Chondrocyte (in vitro differentiated cells): ENCODE measurements around the gene TMEM183A. TPM values are rescaled to one million over a fixed set of nuclear protein-coding genes. Genes with fewer than 3 reads are reported as not detected.

Source experiments
- DNase-seq: peaks from one replicate; pipeline ENCODE4 v3.0.0; 2021; ENCODE audit warnings: mixed read lengths, low spot score
- H3K27ac Mint-ChIP-seq: one replicate; pipeline ENCODE4 v1.8.0; 2021; ENCODE audit warnings: mild to moderate bottlenecking, moderate library complexity, mixed read lengths; ENCODE audit not compliant: unreplicated experiment
- H3K27me3 Mint-ChIP-seq: 2 replicates; pipeline ENCODE4 v1.8.0; 2021; ENCODE audit warnings: low read depth, mixed read lengths
- H3K36me3 Mint-ChIP-seq: 2 replicates; pipeline ENCODE4 v1.8.0; 2021; ENCODE audit warnings: low read depth, mixed read lengths
- H3K4me1 Mint-ChIP-seq: 2 replicates; pipeline ENCODE4 v1.8.0; 2021; ENCODE audit warnings: low read depth, mild to moderate bottlenecking, mixed read lengths
- H3K4me3 Mint-ChIP-seq: one replicate; pipeline ENCODE4 v1.8.0; 2021; ENCODE audit warnings: mild to moderate bottlenecking, moderate library complexity, mixed read lengths; ENCODE audit not compliant: unreplicated experiment
- H3K9me3 Mint-ChIP-seq: 2 replicates; pipeline ENCODE4 v1.8.0; 2021; ENCODE audit warnings: low read depth, mixed read lengths
- CTCF ChIP-seq: fragments of 200-600 bp; sonication (generic); IDR thresholded peaks from 2 replicates; pipeline ENCODE4 v1.5.0; 2021; ENCODE audit warnings: antibody characterized with exemption, mild to moderate bottlenecking, moderate library complexity
- total RNA-seq: library from RNA; stranded (reverse); gene quantifications from 3 replicates; pipeline ENCODE4 v1.2.1, GENCODE V29; 2021

TMEM183A gene
- total RNA-seq, 1 donor from 2014 or later = 51.4 TPM

DNA sequence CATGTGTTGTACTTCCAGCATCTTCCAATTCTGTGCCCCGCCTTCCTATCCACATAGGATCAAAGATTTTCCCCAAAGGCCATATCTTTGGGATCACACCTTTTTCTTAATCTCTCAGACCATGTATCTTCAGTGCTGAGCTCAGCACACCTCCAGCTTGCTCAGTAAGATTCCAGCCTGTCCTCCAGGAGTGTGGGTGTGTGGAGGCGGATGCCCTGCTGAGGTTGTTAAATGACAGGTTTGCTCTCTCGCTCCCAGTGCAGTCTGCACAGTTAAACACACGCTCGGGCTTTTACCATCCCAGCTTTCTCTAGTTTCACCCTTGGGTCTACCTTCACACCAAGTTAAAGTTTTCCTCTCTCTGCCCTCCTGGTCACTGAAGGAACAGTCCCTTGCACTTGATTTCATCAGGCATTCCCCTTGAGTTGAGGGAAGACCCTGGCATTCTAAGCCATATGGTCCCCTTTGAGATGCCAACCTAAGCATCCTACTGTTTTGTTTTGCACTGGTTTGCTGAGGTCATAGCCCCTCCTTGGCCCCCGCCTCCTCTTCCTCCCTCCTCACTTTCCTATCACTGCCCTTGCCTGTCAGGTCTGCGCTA lies 64.9 kb downstream of the TMEM183A start:
- Mint-ChIP-seq H3K27me3 (peaks cover 17% of the 10 kb centered on the region), H3K4me3 (no peak overlapping the region), H3K9me3 (no peaks in the 10 kb centered on the region), H3K4me1 (peaks cover 21% of the 10 kb centered on the region), H3K27ac (no peak overlapping the region), H3K36me3 (peaks cover 40% of the 10 kb centered on the region)
- DNase-seq = no peak
- TF ChIP-seq CTCF = no peak

DNA sequence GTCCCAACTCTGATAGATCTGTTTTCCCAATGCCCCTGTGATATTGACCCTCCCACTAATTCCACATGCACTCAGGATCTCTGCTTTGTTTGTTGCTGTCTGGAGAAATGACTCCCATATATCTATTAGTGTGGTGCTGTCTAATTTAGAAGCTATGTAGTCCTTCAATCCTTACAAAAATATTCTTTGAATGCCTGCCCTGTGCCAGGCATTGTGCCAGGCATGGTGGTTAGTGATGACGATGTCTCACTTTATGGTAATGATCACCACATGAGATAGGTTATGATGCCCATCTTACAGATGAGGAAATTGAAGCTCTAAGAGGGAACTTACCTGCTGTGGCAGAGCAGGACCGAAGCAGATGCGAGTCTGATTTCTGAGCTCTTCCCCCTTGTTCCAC lies 65.7 kb downstream of the TMEM183A start:
- H3K36me3 Mint-ChIP-seq = peaks cover 38% of the 10 kb centered on the region
- H3K27ac Mint-ChIP-seq = no peak overlapping the region
- H3K9me3 Mint-ChIP-seq = no peaks in the 10 kb centered on the region
- peaks cover 21% of the 10 kb centered on the region for H3K4me1 Mint-ChIP-seq
- peaks cover 22% of the 10 kb centered on the region for H3K27me3 Mint-ChIP-seq
- no peak overlapping the region for H3K4me3 Mint-ChIP-seq
- DNase-seq = no peak
- no peak for TF ChIP-seq CTCF

GRCh38 chr1:203073469-203073868 lies 66.3 kb downstream of the TMEM183A start:
- no peak overlapping the region for H3K4me3 Mint-ChIP-seq
- TF ChIP-seq CTCF = no peak

More at GRCh38 chr1:203073469-203073868, 66.3 kb downstream of the TMEM183A start:
- peaks cover 19% of the 10 kb centered on the region for H3K4me1 Mint-ChIP-seq
- no peak overlapping the region for H3K27ac Mint-ChIP-seq
- no peaks in the 10 kb centered on the region for H3K9me3 Mint-ChIP-seq
- no peak for DNase-seq
- H3K36me3 Mint-ChIP-seq = peaks cover 40% of the 10 kb centered on the region
- peaks cover 22% of the 10 kb centered on the region for H3K27me3 Mint-ChIP-seq

Other genes with a start within 250 kb of the TMEM183A start
- gene KDM5B, start 199.0 kb upstream of the TMEM183A start, total RNA-seq = 123 to 131 TPM (median 126 TPM) in 3 replicates
- gene PCAT6, start 196.4 kb upstream of the TMEM183A start, total RNA-seq = 4.2 to 6.8 TPM (median 4.5 TPM) in 3 replicates
- 14.6 to 16.4 TPM (median 15.3 TPM) in 3 replicates for gene RABIF, start 118.2 kb upstream of the TMEM183A start, total RNA-seq
- 22.5 to 24.5 TPM (median 24.0 TPM) in 3 replicates for gene KLHL12, start 80.1 kb upstream of the TMEM183A start, total RNA-seq
- gene ADIPOR1, start 49.1 kb upstream of the TMEM183A start, total RNA-seq = 69.3 to 73.9 TPM (median 73.7 TPM) in 3 replicates
- gene CYB5R1, start 40.1 kb upstream of the TMEM183A start, total RNA-seq = 45.6 to 48.9 TPM (median 46.0 TPM) in 3 replicates
- gene PPFIA4, start 19.1 kb downstream of the TMEM183A start, total RNA-seq = 6.0 to 16.3 TPM (median 14.7 TPM) in 3 replicates
- not detected in 3 replicates for gene MYOG, start 78.6 kb downstream of the TMEM183A start, total RNA-seq
- 0.24 to 2.1 TPM (median 1.7 TPM) in 3 replicates for gene ADORA1, start 120.4 kb downstream of the TMEM183A start, total RNA-seq
- not detected in 3 replicates for gene MYBPH, start 168.5 kb downstream of the TMEM183A start, total RNA-seq
- not detected in 3 replicates for gene CHI3L1, start 179.3 kb downstream of the TMEM183A start, total RNA-seq
- gene CHIT1, start 222.3 kb downstream of the TMEM183A start, total RNA-seq = not detected in 3 replicates